22Rv1 (cell line): ENCODE results near the gene SULT4A1.

Source experiments
- ZFX ChIP-seq: fragments of 450-650 bp; IDR thresholded peaks from 2 replicates; pipeline ENCODE4 v1.6.1; 2017; ENCODE audit warnings: antibody characterized with exemption, borderline replicate concordance
- TF ChIP-seq, protein P1 (sequence below): fragments of 450-650 bp; IDR thresholded peaks from 2 replicates; pipeline ENCODE4 v1.5.1; 2017; ENCODE audit warnings: mild to moderate bottlenecking

- TF ChIP-seq, protein P1, sequence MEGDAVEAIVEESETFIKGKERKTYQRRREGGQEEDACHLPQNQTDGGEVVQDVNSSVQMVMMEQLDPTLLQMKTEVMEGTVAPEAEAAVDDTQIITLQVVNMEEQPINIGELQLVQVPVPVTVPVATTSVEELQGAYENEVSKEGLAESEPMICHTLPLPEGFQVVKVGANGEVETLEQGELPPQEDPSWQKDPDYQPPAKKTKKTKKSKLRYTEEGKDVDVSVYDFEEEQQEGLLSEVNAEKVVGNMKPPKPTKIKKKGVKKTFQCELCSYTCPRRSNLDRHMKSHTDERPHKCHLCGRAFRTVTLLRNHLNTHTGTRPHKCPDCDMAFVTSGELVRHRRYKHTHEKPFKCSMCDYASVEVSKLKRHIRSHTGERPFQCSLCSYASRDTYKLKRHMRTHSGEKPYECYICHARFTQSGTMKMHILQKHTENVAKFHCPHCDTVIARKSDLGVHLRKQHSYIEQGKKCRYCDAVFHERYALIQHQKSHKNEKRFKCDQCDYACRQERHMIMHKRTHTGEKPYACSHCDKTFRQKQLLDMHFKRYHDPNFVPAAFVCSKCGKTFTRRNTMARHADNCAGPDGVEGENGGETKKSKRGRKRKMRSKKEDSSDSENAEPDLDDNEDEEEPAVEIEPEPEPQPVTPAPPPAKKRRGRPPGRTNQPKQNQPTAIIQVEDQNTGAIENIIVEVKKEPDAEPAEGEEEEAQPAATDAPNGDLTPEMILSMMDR: no peak
- no peak for TF ChIP-seq ZFX
These were observed 23.6 kb downstream of the SULT4A1 start for GRCh38 chr22:43838571-43839307.
